Natural killer cell (primary cell): ENCODE data around the gene GABPB2. TPM values are rescaled to one million over a fixed set of nuclear protein-coding genes. Genes with fewer than 3 reads are reported as not detected.

Experiments used
- ATAC-seq, 3 donors: fragments of 150-1000 bp in 2 of 3; fragments of 200-7000 bp in 1 of 3; cut with Tn5 transposase; 1 replicate in 1 of 3; 2 replicates in 2 of 3; pipeline ENCODE4 v1.10.0; 2021; ENCODE audit warnings: mild to moderate bottlenecking in 2 of 3, moderate library complexity in 2 of 3
- DNase-seq, 2 donors: peaks; one replicate each; pipeline versions ENCODE4 v3.0.0 to v3.0.0-alpha.2; 2013 to 2021; ENCODE audit warnings: mixed read lengths in 1 of 2
- H3K27ac ChIP-seq: one replicate; pipeline ENCODE4 v1.5.1; 2013; ENCODE audit warnings: mild to moderate bottlenecking, low read length
- H3K27me3 ChIP-seq: one replicate; pipeline ENCODE4 v1.6.1; 2013; ENCODE audit warnings: low read length; ENCODE audit not compliant: control insufficient read depth, insufficient read depth
- H3K36me3 ChIP-seq: one replicate; pipeline ENCODE4 v1.6.1; 2013; ENCODE audit warnings: low read length; ENCODE audit not compliant: control insufficient read depth, insufficient read depth
- H3K4me1 ChIP-seq: one replicate; pipeline ENCODE4 v1.6.1; 2013; ENCODE audit warnings: low read length; ENCODE audit not compliant: control insufficient read depth, insufficient read depth
- H3K4me3 ChIP-seq: one replicate; pipeline ENCODE4 v1.5.1; 2013; ENCODE audit warnings: low read length
- H3K9me3 ChIP-seq: one replicate; pipeline ENCODE4 v1.6.1; 2013; ENCODE audit warnings: low read length; ENCODE audit not compliant: control insufficient read depth, insufficient read depth
- H3K27ac Mint-ChIP-seq, 2 donors: one replicate each; pipeline ENCODE4 v1.8.0; 2022; ENCODE audit warnings: mild to moderate bottlenecking in 2 of 2, mixed read lengths in 2 of 2, moderate library complexity in 1 of 2
- H3K27me3 Mint-ChIP-seq, 2 donors: one replicate each; pipeline ENCODE4 v1.8.0; 2022; ENCODE audit warnings: low read depth in 2 of 2, mixed read lengths in 2 of 2
- H3K36me3 Mint-ChIP-seq: one replicate; pipeline ENCODE4 v1.8.0; 2022; ENCODE audit warnings: mixed read lengths
- H3K4me1 Mint-ChIP-seq, 2 donors: one replicate each; pipeline ENCODE4 v1.8.0; 2022; ENCODE audit warnings: mixed read lengths in 2 of 2
- H3K4me3 Mint-ChIP-seq: one replicate; pipeline ENCODE4 v1.8.0; 2022; ENCODE audit warnings: mild to moderate bottlenecking, moderate library complexity, mixed read lengths
- H3K9me3 Mint-ChIP-seq, 2 donors: one replicate each; pipeline ENCODE4 v1.8.0; 2022; ENCODE audit warnings: mixed read lengths in 2 of 2
- WGBS: methylation state at CpG from one replicate; pipeline ENCODE4 v1.1.7; 2013; ENCODE audit warnings: missing lambda C conversion rate; ENCODE audit not compliant: insufficient coverage; 5-methylcytosine and 5-hydroxymethylcytosine counted together
- intact Hi-C: fragments of 100-400 bp; cut with micrococcal nuclease; formaldehyde crosslinking; loops from one replicate; pipeline ENCODE4 v1.14.2; 2022
- total RNA-seq, 4 donors: library from RNA; stranded (reverse); fragments of 120-200 nt in 1 of 4; gene quantifications; one replicate each; pipeline versions ENCODE4 v1.2.3 to v1.2.4, GENCODE V29; 2013 to 2022
- TF ChIP-seq, protein P1 (sequence below): fragments of 200-600 bp; IDR thresholded peaks from one replicate; pipeline ENCODE4 v1.8.0; 2022; ENCODE audit warnings: antibody characterized with exemption

GABPB2 gene
- total RNA-seq, 3 donors from 2014 or later (not counting 1 experiment from before 2014, with no cell fraction given) = 27.4 to 34.0 (median 30.6) TPM

DNA sequence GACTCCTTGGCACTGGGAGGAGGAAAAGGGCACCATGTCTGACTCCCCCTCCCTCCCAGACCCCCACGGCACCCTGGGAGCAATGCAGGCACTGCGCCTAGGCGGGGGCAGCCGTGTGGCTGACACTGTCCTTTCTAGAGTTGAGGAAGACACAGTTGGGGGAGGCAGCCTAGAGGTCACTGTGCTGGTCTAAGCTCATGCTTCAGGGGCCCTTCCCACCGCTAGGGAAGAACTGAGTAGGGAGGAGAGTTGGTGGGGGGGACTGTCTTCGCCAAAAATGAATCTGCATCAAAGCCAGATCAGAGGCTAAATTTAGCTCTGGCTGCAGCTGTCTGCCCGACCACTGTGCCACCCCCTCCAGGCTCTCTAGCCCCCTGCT is 72.5 kb downstream of the GABPB2 start:
- H3K27ac Mint-ChIP-seq = no peak overlapping the region
- Histone ChIP-seq H3K4me1 (peaks cover 18% of the 10 kb centered on the region), H3K27me3 (peaks cover 7% of the 10 kb centered on the region), H3K27ac (no peak overlapping the region), H3K9me3 (no peaks in the 10 kb centered on the region), H3K36me3 (no peaks in the 10 kb centered on the region), H3K4me3 (no peak overlapping the region)
- H3K9me3 Mint-ChIP-seq = no peaks in the 10 kb centered on the region
- DNase-seq (no peak), ATAC-seq (no peak)
- H3K36me3 Mint-ChIP-seq = no peaks in the 10 kb centered on the region
- no peak overlapping the region for H3K4me3 Mint-ChIP-seq
- peaks cover 0 to 8% of the 10 kb centered on the region in 2 donors for H3K27me3 Mint-ChIP-seq
- TF ChIP-seq, protein P1, sequence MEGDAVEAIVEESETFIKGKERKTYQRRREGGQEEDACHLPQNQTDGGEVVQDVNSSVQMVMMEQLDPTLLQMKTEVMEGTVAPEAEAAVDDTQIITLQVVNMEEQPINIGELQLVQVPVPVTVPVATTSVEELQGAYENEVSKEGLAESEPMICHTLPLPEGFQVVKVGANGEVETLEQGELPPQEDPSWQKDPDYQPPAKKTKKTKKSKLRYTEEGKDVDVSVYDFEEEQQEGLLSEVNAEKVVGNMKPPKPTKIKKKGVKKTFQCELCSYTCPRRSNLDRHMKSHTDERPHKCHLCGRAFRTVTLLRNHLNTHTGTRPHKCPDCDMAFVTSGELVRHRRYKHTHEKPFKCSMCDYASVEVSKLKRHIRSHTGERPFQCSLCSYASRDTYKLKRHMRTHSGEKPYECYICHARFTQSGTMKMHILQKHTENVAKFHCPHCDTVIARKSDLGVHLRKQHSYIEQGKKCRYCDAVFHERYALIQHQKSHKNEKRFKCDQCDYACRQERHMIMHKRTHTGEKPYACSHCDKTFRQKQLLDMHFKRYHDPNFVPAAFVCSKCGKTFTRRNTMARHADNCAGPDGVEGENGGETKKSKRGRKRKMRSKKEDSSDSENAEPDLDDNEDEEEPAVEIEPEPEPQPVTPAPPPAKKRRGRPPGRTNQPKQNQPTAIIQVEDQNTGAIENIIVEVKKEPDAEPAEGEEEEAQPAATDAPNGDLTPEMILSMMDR = no peak
- 52% methylated on average over 6 of the region's 7 CpGs for WGBS
- H3K4me1 Mint-ChIP-seq = peaks cover 9 to 27% of the 10 kb centered on the region in 2 donors
- intact Hi-C loops = no loop called here

DNA sequence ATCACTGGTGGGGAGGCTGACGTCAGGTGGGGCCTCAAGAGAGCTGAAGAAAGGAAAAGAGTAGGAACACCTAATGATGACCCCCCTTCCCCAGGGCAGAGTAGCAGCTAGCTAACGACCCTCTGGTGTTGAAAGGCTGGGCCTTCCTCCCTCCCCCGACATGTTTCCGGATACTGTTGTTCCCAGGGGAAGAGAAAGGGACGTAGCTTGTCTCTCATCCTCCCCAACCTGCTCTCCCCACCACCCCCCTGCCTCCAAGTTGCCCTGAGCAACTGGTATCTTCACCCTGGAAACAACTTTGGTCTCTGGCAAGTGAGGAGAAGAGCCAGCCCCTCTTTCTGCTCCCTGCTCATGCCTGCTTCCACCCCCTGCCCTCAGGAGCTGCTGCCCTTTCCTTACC is 73.4 kb downstream of the GABPB2 start:
- no peak for DNase-seq
- intact Hi-C loops = no loop called here
- Mint-ChIP-seq H3K27ac (no peak overlapping the region), H3K36me3 (no peaks in the 10 kb centered on the region), H3K4me3 (no peak overlapping the region), H3K27me3 (peaks cover 0 to 8% of the 10 kb centered on the region in 2 donors), H3K4me1 (peaks cover 9 to 27% of the 10 kb centered on the region in 2 donors), H3K9me3 (no peaks in the 10 kb centered on the region)
- TF ChIP-seq, protein P1 = no peak
- no peak for ATAC-seq
- 82% methylated on average over 4 of the region's 5 CpGs for WGBS
- no peaks in the 10 kb centered on the region for H3K9me3 ChIP-seq
- H3K4me3 ChIP-seq = no peak overlapping the region
- H3K27ac ChIP-seq = no peak overlapping the region
- peaks cover 7% of the 10 kb centered on the region for H3K27me3 ChIP-seq
- peaks cover 18% of the 10 kb centered on the region for H3K4me1 ChIP-seq
- no peaks in the 10 kb centered on the region for H3K36me3 ChIP-seq

DNA sequence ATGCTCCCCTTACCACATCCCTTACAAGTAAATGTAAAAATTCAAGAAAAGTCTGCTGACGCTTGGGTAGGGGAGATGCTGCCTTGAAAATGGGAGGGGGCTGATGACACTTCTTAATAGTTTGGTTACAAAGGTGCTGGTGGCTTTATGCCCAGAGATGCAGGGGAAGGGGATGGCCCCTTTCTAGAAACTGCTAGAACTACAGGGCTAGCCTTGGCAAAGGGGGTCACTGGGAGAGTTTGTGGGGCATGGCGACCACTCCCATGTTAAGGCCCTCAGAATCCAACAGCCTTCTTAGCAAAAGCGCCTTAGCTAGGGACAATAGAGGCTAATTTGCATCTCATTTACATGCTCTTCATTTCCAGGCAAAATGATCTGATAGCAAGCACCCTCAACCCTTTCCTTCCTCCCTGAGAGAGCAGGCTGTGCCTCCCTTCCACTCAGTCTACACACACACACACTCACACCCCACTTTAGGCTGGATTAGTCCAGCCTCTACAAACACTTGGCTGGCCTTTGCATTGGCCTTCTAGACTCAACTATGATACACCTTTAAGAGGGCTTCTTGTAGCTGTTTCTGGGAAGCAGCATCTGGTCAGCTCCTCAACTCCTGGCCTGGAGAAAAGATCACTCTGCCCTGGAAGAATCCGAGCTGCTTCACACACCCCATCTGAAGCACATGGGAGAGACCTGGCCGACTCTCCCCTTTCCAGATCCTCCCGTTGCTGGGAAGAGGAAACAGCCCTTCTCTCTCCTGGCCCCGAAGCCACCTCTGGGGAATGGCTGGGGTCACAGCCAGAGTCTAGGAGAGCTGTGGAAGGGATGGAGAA is 74.1 kb downstream of the GABPB2 start:
- Histone ChIP-seq H3K27me3 (peaks cover 7% of the 10 kb centered on the region), H3K4me1 (peaks cover 18% of the 10 kb centered on the region), H3K9me3 (no peaks in the 10 kb centered on the region), H3K36me3 (no peaks in the 10 kb centered on the region), H3K27ac (no peak overlapping the region), H3K4me3 (no peak overlapping the region)
- H3K4me3 Mint-ChIP-seq = peak overlapping the region; percentile 92
- intact Hi-C loops = no loop called here
- H3K36me3 Mint-ChIP-seq = no peaks in the 10 kb centered on the region
- H3K27me3 Mint-ChIP-seq = peaks cover 0 to 8% of the 10 kb centered on the region in 2 donors
- no peaks in the 10 kb centered on the region for H3K9me3 Mint-ChIP-seq
- peaks cover 9 to 27% of the 10 kb centered on the region in 2 donors for H3K4me1 Mint-ChIP-seq
- ATAC-seq = no peak
- no peak overlapping the region for H3K27ac Mint-ChIP-seq
- DNase-seq = no peak
- TF ChIP-seq, protein P1 = no peak
- WGBS = 88% methylated on average over 5 of the region's 7 CpGs
